NT2/D1 (cell line): ENCODE data around the gene EFNA2.
A peak's percentile ranks its signal among the peaks of the same experiment; 100 is the strongest.
"Not testable (repeated sequence)": the region's sequence is repeated elsewhere in the genome, so short reads cannot be mapped to it uniquely, and the experiment has no call there.

Experiments used
- DNase-seq: peaks from one replicate; pipeline ENCODE4 v3.0.0-alpha.2; 2011; ENCODE audit warnings: low read depth, low spot score
- H3K27me3 ChIP-seq: 2 replicates; pipeline ENCODE4 v1.6.0; 2011; ENCODE audit warnings: mild to moderate bottlenecking; ENCODE audit not compliant: insufficient read length, insufficient read depth
- H3K36me3 ChIP-seq: 2 replicates; pipeline ENCODE4 v1.6.1; 2011; ENCODE audit warnings: mild to moderate bottlenecking, low read length, mixed read lengths; ENCODE audit not compliant: insufficient read depth, insufficient read length
- H3K4me1 ChIP-seq: 2 replicates; pipeline ENCODE4 v1.5.1; 2011; ENCODE audit not compliant: insufficient read depth, insufficient read length
- H3K4me3 ChIP-seq: 2 replicates; pipeline ENCODE4 v1.5.1; 2011; ENCODE audit warnings: low read depth; ENCODE audit not compliant: insufficient read length
- H3K9ac ChIP-seq: 2 replicates; pipeline ENCODE4 v1.6.0; 2011; ENCODE audit warnings: low read depth; ENCODE audit not compliant: insufficient read length
- H3K9me3 ChIP-seq: 2 replicates; pipeline ENCODE4 v1.5.1; 2011; ENCODE audit warnings: mild to moderate bottlenecking, low read length; ENCODE audit not compliant: insufficient read depth
- SUZ12 ChIP-seq: IDR thresholded peaks from 2 replicates; pipeline ENCODE4 v1.6.1; 2011; ENCODE audit not compliant: insufficient read length, insufficient read depth; ENCODE audit errors: extremely low read depth
- YY1 ChIP-seq: IDR thresholded peaks from 2 replicates; pipeline ENCODE4 v1.6.1; 2011; ENCODE audit not compliant: insufficient read length, insufficient read depth
- ZNF274 ChIP-seq: IDR thresholded peaks from 2 replicates; pipeline ENCODE4 v1.6.1; 2011; ENCODE audit warnings: mild to moderate bottlenecking, low read depth, low read length

Gene EFNA2

GRCh38 chr19:1313695-1314613, 28.3 kb downstream of the EFNA2 start:
- Histone ChIP-seq H3K27me3 (peaks cover 24% of the 10 kb centered on the region), H3K9ac (no peak overlapping the region), H3K9me3 (no peaks in the 10 kb centered on the region), H3K4me1 (peaks cover 26% of the 10 kb centered on the region), H3K36me3 (no peaks in the 10 kb centered on the region), H3K4me3 (no peak overlapping the region)
- TF ChIP-seq YY1 (no peak), SUZ12 (no peak), ZNF274 (no peak)
- no peak for DNase-seq

GRCh38 chr19:1315470-1316166, 29.9 kb downstream of the EFNA2 start:
- Histone ChIP-seq H3K27me3 (peaks cover 24% of the 10 kb centered on the region), H3K4me1 (peaks cover 18% of the 10 kb centered on the region), H3K9me3 (no peaks in the 10 kb centered on the region), H3K9ac (peak overlapping the region; percentile 82), H3K36me3 (no peaks in the 10 kb centered on the region), H3K4me3 (peak overlapping the region; percentile 36)
- TF ChIP-seq SUZ12 (no peak), YY1 (no peak), ZNF274 (no peak)
- DNase-seq: no peak

GRCh38 chr19:1316466-1316865, 30.8 kb downstream of the EFNA2 start:
- TF ChIP-seq SUZ12: no peak
- no peak for TF ChIP-seq ZNF274
- no peak for TF ChIP-seq YY1
- Histone ChIP-seq H3K4me3 (no peak overlapping the region), H3K9ac (peak overlapping the region; percentile 82), H3K36me3 (no peaks in the 10 kb centered on the region), H3K27me3 (peaks cover 24% of the 10 kb centered on the region), H3K9me3 (no peaks in the 10 kb centered on the region), H3K4me1 (peaks cover 17% of the 10 kb centered on the region)
- DNase-seq: no peak

- no peaks in the 10 kb centered on the region for H3K9me3 ChIP-seq
- TF ChIP-seq ZNF274 (no peak), SUZ12 (no peak)
- no peak overlapping the region for H3K4me3 ChIP-seq
- no peak overlapping the region for H3K9ac ChIP-seq
- no peak for DNase-seq
- peaks cover 24% of the 10 kb centered on the region for H3K27me3 ChIP-seq
- H3K4me1 ChIP-seq: peaks cover 14% of the 10 kb centered on the region
- H3K36me3 ChIP-seq: no peaks in the 10 kb centered on the region
Measured at GRCh38 chr19:1317274-1318003, 31.8 kb downstream of the EFNA2 start.

GRCh38 chr19:1318678-1319471, 33.2 kb downstream of the EFNA2 start:
- Histone ChIP-seq H3K27me3 (peaks cover 24% of the 10 kb centered on the region), H3K9me3 (no peaks in the 10 kb centered on the region), H3K36me3 (no peaks in the 10 kb centered on the region), H3K4me1 (peaks cover 10% of the 10 kb centered on the region), H3K9ac (no peak overlapping the region), H3K4me3 (no peak overlapping the region)
- TF ChIP-seq YY1 (no peak), ZNF274 (no peak), SUZ12 (no peak)
- DNase-seq: no peak

- not testable (repeated sequence) for H3K4me3 ChIP-seq, DNase-seq, H3K9me3 ChIP-seq, H3K36me3 ChIP-seq, H3K9ac ChIP-seq, H3K4me1 ChIP-seq
- H3K27me3 ChIP-seq: peaks cover 23% of the 10 kb centered on the region
Measured at GRCh38 chr19:1320282-1320650, 34.6 kb downstream of the EFNA2 start.
